Gastrocnemius medialis (tissue), 4 donors: Measurements from ENCODE around the gene INHA. TPM values are rescaled to one million over a fixed set of nuclear protein-coding genes. Genes with fewer than 3 reads are reported as not detected.
A peak's percentile ranks its signal among the peaks of the same experiment; 100 is the strongest.

Source experiments
- ATAC-seq, 2 donors: fragments of 150-250 bp; one replicate each; pipeline ENCODE4 v1.9.1; 2016
- DNase-seq, 2 donors: peaks; one replicate each; pipeline ENCODE4 v3.0.0-alpha.2; 2019
- H3K27ac ChIP-seq, 4 donors: fragments of 200-600 bp; sonication (generic); 1 replicate in 1 of 4; 2 replicates in 3 of 4; pipeline ENCODE4 v1.5.1; 2016 to 2018; ENCODE audit warnings: mild to moderate bottlenecking in 2 of 4, moderate library complexity in 1 of 4
- H3K27me3 ChIP-seq, 3 donors: fragments of 200-600 bp; sonication (generic) in 2 of 3; 1 replicate in 1 of 3; 2 replicates in 2 of 3; pipeline versions ENCODE4 v1.5.1 to v1.6.0; 2016 to 2019; ENCODE audit warnings: mild to moderate bottlenecking in 1 of 3, moderate library complexity in 1 of 3
- H3K36me3 ChIP-seq, 2 donors: fragments of 200-600 bp; sonication (generic) in 1 of 2; one replicate each; pipeline ENCODE4 v1.5.1; 2017 to 2018
- H3K4me1 ChIP-seq, 2 donors: fragments of 200-600 bp; sonication (generic) in 1 of 2; one replicate each; pipeline ENCODE4 v1.5.1; 2016 to 2017; ENCODE audit warnings: mild to moderate bottlenecking in 2 of 2
- H3K4me3 ChIP-seq, 4 donors: fragments of 200-600 bp; sonication (generic) in 3 of 4; 1 replicate in 1 of 4; 2 replicates in 3 of 4; pipeline ENCODE4 v1.5.1; 2016 to 2019; ENCODE audit warnings: mild to moderate bottlenecking in 2 of 4
- H3K9me3 ChIP-seq, 3 donors: fragments of 200-600 bp; sonication (generic) in 2 of 3; 1 replicate in 1 of 3; 2 replicates in 2 of 3; pipeline ENCODE4 v1.5.1; 2016 to 2019
- CTCF ChIP-seq, 5 experiments: fragments of 450-650 bp in 3 of 5; fragments of 200-600 bp in 2 of 5; sonication (generic) in 2 of 5; IDR thresholded peaks in 4 of 5; conservative IDR thresholded peaks in 1 of 5; 1 replicate in 4 of 5; 2 replicates in 1 of 5; pipeline ENCODE4 v1.5.1; 2016 to 2019; ENCODE audit warnings: antibody characterized with exemption in 5 of 5, mild to moderate bottlenecking in 3 of 5, moderate library complexity in 3 of 5
- POLR2A ChIP-seq, 2 donors: fragments of 450-650 bp; IDR thresholded peaks; one replicate each; pipeline ENCODE4 v1.6.1; 2017; ENCODE audit warnings: antibody characterized with exemption in 2 of 2, mild to moderate bottlenecking in 2 of 2, moderate library complexity in 2 of 2
- in situ Hi-C, 4 donors: fragments of 200-750 bp; cut with MboI; loops; one replicate each; pipeline versions ENCODE4 v1.15.0 to v1.8.0; 2017; ENCODE audit warnings: low sequenced_read_pairs in 4 of 4
- intact Hi-C: fragments of 100-400 bp; cut with DNase I; formaldehyde crosslinking; loops from one replicate; pipeline ENCODE4 v1.15.1; 2023; ENCODE audit warnings: low total_unique reads
- total RNA-seq, 4 donors: library from RNA; depleted of rRNA; stranded (reverse); fragments of >200 nt; gene quantifications; one replicate each; pipeline versions ENCODE4 v1.1.0 to v1.2.3, GENCODE V29; 2016

Gene INHA
- 1 to 10 TPM in 1 of 4 donors, under 1 TPM in 1, not detected in 2; 0.29 to 3.5 TPM for total RNA-seq

GRCh38 chr2:219572237-219573001 lies at the start of gene INHA:
TSS of gene INHA (plus strand) at chr2:219572310. CDS start at chr2:219572375, 65 bp downstream.
- no peaks in the 10 kb centered on the region for H3K9me3 ChIP-seq
- H3K4me1 ChIP-seq = peaks cover 11 to 14% of the 10 kb centered on the region in 2 donors
- ATAC-seq = no peak
- H3K36me3 ChIP-seq = peaks cover 0 to 3% of the 10 kb centered on the region in 2 donors
- no peak for TF ChIP-seq POLR2A (IDR thresholded peaks at IDR 0.05)
- no peak for TF ChIP-seq CTCF (IDR thresholded peaks at IDR 0.05 in 4 of 5, conservative IDR thresholded peaks at IDR 0.05 in 1 of 5)
- intact Hi-C loops (no loop called here), in situ Hi-C loops (no loop called here)
- H3K4me3 ChIP-seq = peak within 1 kb of the TSS; percentile 56 to 73 (median 63)
- H3K27me3 ChIP-seq = no peaks in the 10 kb centered on the region
- peak within 1 kb of the TSS; percentile 79 to 90 (median 86) for H3K27ac ChIP-seq
- DNase-seq = no peak

- intact Hi-C loops = no loop called here
These were observed 49.0 kb upstream of the INHA start for GRCh38 chr2:219523031-219523671.

GRCh38 chr2:219524817-219525216 lies 47.3 kb upstream of the INHA start:
- Histone ChIP-seq H3K4me1 (peaks cover 3 to 6% of the 10 kb centered on the region in 2 donors), H3K4me3 (no peak overlapping the region), H3K27me3 (peaks cover 23 to 34% (median 25%) of the 10 kb centered on the region in 3 donors), H3K9me3 (no peaks in the 10 kb centered on the region), H3K27ac (no peak overlapping the region), H3K36me3 (no peaks in the 10 kb centered on the region)
- ATAC-seq (no peak), DNase-seq (no peak)
- intact Hi-C loops = no loop called here
- TF ChIP-seq CTCF (IDR thresholded peaks at IDR 0.05 in 4 of 5, conservative IDR thresholded peaks at IDR 0.05 in 1 of 5) (no peak), POLR2A (IDR thresholded peaks at IDR 0.05) (no peak)
- in situ Hi-C loops = loop anchor here (5.0 to 25.0 kb wide), 4 partner anchors 33 to 238 kb away; partner anchors contain the start of gene DNAJB2 (in 1 of the 4)

More at GRCh38 chr2:219523031-219523671, 49.0 kb upstream of the INHA start:
- H3K27ac ChIP-seq = no peak overlapping the region
- TF ChIP-seq POLR2A (IDR thresholded peaks at IDR 0.05) (no peak), CTCF (IDR thresholded peaks at IDR 0.05 in 4 of 5, conservative IDR thresholded peaks at IDR 0.05 in 1 of 5) (no peak)
- in situ Hi-C loops = loop anchor here in 2 of 4 donors (10.0 kb wide), 1 partner anchor 48 kb away; no protein-coding TSS in a partner anchor
- peak overlapping the region in 1 of 4 donors; percentile 17 for H3K4me3 ChIP-seq
- no peak for ATAC-seq
- no peaks in the 10 kb centered on the region for H3K9me3 ChIP-seq
- H3K27me3 ChIP-seq = peaks cover 23 to 34% (median 25%) of the 10 kb centered on the region in 3 donors
- DNase-seq = no peak
- H3K4me1 ChIP-seq = peaks cover 3 to 6% of the 10 kb centered on the region in 2 donors
- H3K36me3 ChIP-seq = no peaks in the 10 kb centered on the region

GRCh38 chr2:219525533-219526232 lies 46.4 kb upstream of the INHA start:
- in situ Hi-C loops (loop anchor here (5.0 to 25.0 kb wide), 4 partner anchors 33 to 238 kb away; partner anchors contain the start of gene DNAJB2 (in 1 of the 4)), intact Hi-C loops (no loop called here)
- Histone ChIP-seq H3K27me3 (peaks cover 23 to 34% (median 25%) of the 10 kb centered on the region in 3 donors), H3K9me3 (no peaks in the 10 kb centered on the region), H3K27ac (no peak overlapping the region), H3K4me3 (no peak overlapping the region), H3K4me1 (peaks cover 3 to 6% of the 10 kb centered on the region in 2 donors), H3K36me3 (no peaks in the 10 kb centered on the region)
- DNase-seq = no peak
- no peak for ATAC-seq
- no peak for TF ChIP-seq CTCF (IDR thresholded peaks at IDR 0.05 in 4 of 5, conservative IDR thresholded peaks at IDR 0.05 in 1 of 5)
- no peak for TF ChIP-seq POLR2A (IDR thresholded peaks at IDR 0.05)
